Measurements from ENCODE around the gene DISC1.

DISC1 gene

GRCh38 chr1:232019026-232019340, 392.4 kb downstream of the DISC1 start:
- no peak for DNase-seq

GRCh38 chr1:232020352-232020751, 393.8 kb downstream of the DISC1 start:
- DNase-seq, result no peak

- DNase-seq, result no peak
Measured at GRCh38 chr1:232029315-232029714, 402.7 kb downstream of the DISC1 start.

- no peak for DNase-seq
Measured at GRCh38 chr1:232031156-232031555, 404.6 kb downstream of the DISC1 start.

GRCh38 chr1:232033285-232033684, 406.7 kb downstream of the DISC1 start:
- no peak for DNase-seq

- DNase-seq, result no peak
Measured at GRCh38 chr1:232034556-232034955, 408.0 kb downstream of the DISC1 start.

- no peak for DNase-seq
Measured at GRCh38 chr1:232036181-232036933, 409.8 kb downstream of the DISC1 start.

GRCh38 chr1:232037774-232038388, 411.3 kb downstream of the DISC1 start:
- DNase-seq, result no peak

- no peak for DNase-seq
Measured at GRCh38 chr1:232038706-232039677, 412.4 kb downstream of the DISC1 start.

- no peak for DNase-seq
Measured at GRCh38 chr1:232040260-232040659, 413.7 kb downstream of the DISC1 start.

GRCh38 chr1:232044728-232045127, 418.1 kb downstream of the DISC1 start:
- DNase-seq, result no peak

GRCh38 chr1:232045139-232045994, 418.8 kb downstream of the DISC1 start:
- DNase-seq, result no peak

- DNase-seq, result no peak
Measured at GRCh38 chr1:232046451-232047306, 420.1 kb downstream of the DISC1 start.

- no peak for DNase-seq
Measured at GRCh38 chr1:232047473-232047872, 420.9 kb downstream of the DISC1 start.

- DNase-seq, result no peak
Measured at GRCh38 chr1:232048481-232048880, 421.9 kb downstream of the DISC1 start.

GRCh38 chr1:232049335-232049734, 422.7 kb downstream of the DISC1 start:
- DNase-seq, result no peak

GRCh38 chr1:232057217-232057895, 430.8 kb downstream of the DISC1 start:
- DNase-seq, result no peak

GRCh38 chr1:232057896-232058274, 431.3 kb downstream of the DISC1 start:
- DNase-seq, result no peak

GRCh38 chr1:232059726-232060374, 433.3 kb downstream of the DISC1 start:
- no peak for DNase-seq

- no peak for DNase-seq
Measured at GRCh38 chr1:232062967-232063366, 436.4 kb downstream of the DISC1 start.

- DNase-seq, result no peak
Measured at GRCh38 chr1:232066521-232066920, 439.9 kb downstream of the DISC1 start.
